ENCODE results near the gene GJE1.

GJE1 gene

GRCh38 chr6:142162780-142163179 is 30.1 kb downstream of the GJE1 start:
- no peak for DNase-seq (ENCODE audit: insufficient read length, low spot score)
- FAIRE-seq: no peak

GRCh38 chr6:142165227-142165626 is 32.5 kb downstream of the GJE1 start:
- FAIRE-seq (no peak), DNase-seq (ENCODE audit: insufficient read length, low spot score) (no peak)

- FAIRE-seq: no peak
- DNase-seq (ENCODE audit: insufficient read length, low spot score): no peak
Observed at GRCh38 chr6:142167071-142167470, 34.3 kb downstream of the GJE1 start.

GRCh38 chr6:142167486-142167885 is 34.8 kb downstream of the GJE1 start:
- FAIRE-seq: no peak
- no peak for DNase-seq (ENCODE audit: insufficient read length, low spot score)

GRCh38 chr6:142171351-142171750 is 38.6 kb downstream of the GJE1 start:
- no peak for DNase-seq (ENCODE audit: insufficient read length, low spot score)
- no peak for FAIRE-seq

- DNase-seq (ENCODE audit: insufficient read length, low spot score) (no peak), FAIRE-seq (no peak)
Observed at GRCh38 chr6:142172758-142173157, 40.0 kb downstream of the GJE1 start.

- FAIRE-seq (no peak), DNase-seq (ENCODE audit: insufficient read length, low spot score) (no peak)
Observed at GRCh38 chr6:142173980-142174379, 41.3 kb downstream of the GJE1 start.

- no peak for FAIRE-seq
- no peak for DNase-seq (ENCODE audit: insufficient read length, low spot score)
Observed at GRCh38 chr6:142174703-142175102, 42.0 kb downstream of the GJE1 start.

- FAIRE-seq (no peak), DNase-seq (ENCODE audit: insufficient read length, low spot score) (no peak)
Observed at GRCh38 chr6:142178129-142178528, 45.4 kb downstream of the GJE1 start.

GRCh38 chr6:142182004-142182403 is 49.3 kb downstream of the GJE1 start:
- FAIRE-seq (no peak), DNase-seq (ENCODE audit: insufficient read length, low spot score) (no peak)

GRCh38 chr6:142183351-142183750 is 50.6 kb downstream of the GJE1 start:
- FAIRE-seq (no peak), DNase-seq (ENCODE audit: insufficient read length, low spot score) (no peak)

GRCh38 chr6:142184307-142184706 is 51.6 kb downstream of the GJE1 start:
- DNase-seq (ENCODE audit: insufficient read length, low spot score): no peak
- no peak for FAIRE-seq
